GM19025 (cell line): ENCODE measurements around the gene ARL8A.
"Not testable (repeated sequence)": the region's sequence is repeated elsewhere in the genome, so short reads cannot be mapped to it uniquely, and the experiment has no call there.

Source experiments
- ATAC-seq: cut with Tn5 transposase; IDR thresholded peaks from one replicate; pipeline ENCODE4 v1.9.1; 2021; ENCODE audit warnings: mild to moderate bottlenecking, low read depth, moderate library complexity; ENCODE audit not compliant: unreplicated experiment

Gene ARL8A

DNA sequence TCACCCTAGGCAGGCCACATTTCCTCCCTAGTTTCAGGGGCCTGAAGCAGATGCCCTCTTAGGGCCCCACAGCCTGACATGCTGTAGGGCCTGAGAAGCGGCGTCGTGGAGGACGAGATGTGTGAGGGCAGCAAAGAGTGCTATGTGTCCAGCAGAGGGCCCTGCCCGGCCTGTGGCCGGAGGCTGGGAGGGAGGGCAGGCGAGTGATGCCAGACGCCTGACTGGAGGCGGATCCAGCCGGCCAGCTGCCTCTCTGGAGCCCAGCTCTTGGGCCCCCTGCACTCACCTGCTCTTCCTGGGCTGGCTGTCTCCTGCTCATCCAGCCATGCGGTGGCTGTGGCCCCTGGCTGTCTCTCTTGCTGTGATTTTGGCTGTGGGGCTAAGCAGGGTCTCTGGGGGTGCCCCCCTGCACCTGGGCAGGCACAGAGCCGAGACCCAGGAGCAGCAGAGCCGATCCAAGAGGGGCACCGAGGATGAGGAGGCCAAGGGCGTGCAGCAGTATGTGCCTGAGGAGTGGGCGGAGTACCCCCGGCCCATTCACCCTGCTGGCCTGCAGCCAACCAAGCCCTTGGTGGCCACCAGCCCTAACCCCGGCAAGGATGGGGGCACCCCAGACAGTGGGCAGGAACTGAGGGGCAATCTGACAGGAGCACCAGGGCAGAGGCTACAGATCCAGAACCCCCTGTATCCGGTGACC lies 21.8 kb downstream of the ARL8A start, which contains the start of gene GPR37L1:
GPR37L1 (plus strand) TSS at position 279 of the 697 bp plus-strand sequence; CDS start at position 326, 47 bp downstream.
- no peak for ATAC-seq

DNA sequence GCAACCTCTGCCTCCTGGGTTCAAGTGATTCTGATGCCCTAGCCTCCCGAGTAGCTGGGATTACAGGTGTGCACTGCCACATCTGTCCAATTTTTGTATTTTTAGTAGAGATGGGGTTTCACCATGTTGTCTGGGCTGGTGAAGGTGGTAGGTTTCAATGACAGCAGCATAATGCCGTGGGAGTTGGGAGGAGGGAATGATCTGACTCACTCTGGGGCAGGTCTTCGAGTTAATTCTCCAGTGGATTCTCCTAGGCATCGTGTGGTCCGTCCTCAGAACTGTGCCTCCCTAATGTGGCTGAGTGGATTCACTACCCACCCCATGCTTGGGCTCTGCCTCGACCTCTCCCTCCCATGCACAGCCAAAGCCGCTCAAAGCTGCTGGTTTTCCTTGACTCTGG lies 23.5 kb downstream of the ARL8A start:
- ATAC-seq, result no peak

DNA sequence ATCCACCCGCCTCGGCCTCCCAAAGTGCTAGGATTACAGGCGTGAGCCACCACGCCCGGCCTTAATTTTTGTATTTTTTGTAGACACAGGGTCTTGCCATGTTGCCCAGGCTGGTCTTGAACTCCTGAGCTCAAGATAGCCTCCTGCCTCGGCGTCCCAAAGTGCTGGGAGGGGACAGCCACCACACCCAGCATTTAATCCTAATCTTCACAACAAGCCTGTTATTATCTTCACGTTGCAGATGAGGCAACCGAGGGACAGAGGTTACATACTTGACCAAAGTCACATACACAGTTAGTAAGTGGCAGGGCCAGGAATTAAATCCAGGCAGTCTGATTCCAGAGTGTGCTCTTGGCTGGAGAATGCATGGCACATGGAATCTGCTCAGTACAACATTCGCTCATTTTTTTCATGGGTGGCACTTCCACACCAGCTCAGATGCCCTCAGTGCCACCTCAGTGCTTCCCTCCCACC lies 26.6 kb downstream of the ARL8A start:
- no peak for ATAC-seq

GRCh38 chr1:202116287-202116686 lies 28.2 kb downstream of the ARL8A start:
- no peak for ATAC-seq

DNA sequence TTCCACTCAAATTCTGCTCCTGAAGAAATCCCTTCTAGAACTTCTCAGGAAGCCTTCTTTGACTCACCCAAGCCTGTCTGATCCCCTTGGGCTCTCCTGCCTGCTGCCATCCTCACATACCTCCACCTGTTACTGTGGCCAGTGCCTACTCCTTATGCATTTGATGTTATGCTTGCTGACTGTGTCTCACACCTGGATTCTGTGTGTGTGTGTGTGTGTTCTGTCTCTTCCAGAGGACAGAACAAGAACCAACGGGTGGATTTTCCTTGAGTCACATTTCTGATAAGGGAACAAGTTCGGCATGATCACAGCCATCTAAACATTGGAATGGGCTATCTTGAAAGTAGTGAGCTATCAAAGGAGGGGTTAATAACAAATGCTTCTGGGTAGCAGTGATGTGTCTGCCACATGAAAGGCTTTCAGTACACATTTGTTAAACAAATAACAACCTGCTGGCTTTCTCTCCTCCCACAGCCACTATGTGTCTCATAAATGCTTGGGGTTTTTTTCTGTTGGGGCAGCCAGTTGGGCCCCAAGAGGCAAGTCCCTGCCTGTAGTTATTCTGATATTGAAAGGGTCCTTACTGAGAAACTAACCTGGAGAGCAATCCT lies 30.7 kb downstream of the ARL8A start:
- peak; percentile 60 for ATAC-seq

DNA sequence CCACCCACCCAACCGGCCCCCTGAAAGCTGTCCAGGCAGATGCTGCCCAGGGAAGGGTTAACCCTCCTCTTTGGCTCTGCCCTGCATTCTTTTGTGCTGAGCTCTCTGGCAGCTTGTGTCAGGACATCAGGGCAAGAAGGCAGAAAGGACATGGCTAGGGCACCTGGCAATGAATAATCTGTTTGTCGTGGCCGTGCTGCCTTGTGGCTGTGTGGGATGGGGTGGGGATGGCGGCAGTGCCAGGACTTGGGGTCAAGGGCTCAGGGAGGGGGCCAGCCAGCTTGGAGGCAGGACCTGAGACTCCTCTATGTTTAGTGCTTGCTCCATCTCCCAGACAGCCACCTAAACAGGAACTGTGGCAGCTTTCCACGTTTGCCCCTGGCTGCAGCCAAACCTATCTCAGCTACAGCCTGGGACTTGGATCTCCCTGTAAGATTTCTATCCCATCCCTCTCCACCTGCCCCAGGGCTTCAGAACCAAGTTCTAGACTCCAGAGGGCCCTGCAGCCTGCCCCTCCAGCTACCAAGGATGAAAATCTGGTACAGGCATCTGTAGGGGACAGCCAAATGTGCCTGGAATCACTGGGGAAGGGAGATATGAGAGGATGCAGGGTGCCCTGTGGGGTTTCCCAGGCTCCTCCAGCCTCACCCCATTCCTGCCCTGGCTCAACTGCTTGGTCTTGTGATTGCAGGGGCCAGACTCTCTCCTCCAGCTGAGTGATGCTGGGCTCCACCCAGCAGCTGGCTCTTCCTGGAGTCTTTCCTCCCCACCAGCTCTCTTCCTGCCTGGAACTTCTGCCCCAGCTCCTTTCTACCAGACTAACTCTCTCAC lies 31.5 kb downstream of the ARL8A start:
- no peak for ATAC-seq

DNA sequence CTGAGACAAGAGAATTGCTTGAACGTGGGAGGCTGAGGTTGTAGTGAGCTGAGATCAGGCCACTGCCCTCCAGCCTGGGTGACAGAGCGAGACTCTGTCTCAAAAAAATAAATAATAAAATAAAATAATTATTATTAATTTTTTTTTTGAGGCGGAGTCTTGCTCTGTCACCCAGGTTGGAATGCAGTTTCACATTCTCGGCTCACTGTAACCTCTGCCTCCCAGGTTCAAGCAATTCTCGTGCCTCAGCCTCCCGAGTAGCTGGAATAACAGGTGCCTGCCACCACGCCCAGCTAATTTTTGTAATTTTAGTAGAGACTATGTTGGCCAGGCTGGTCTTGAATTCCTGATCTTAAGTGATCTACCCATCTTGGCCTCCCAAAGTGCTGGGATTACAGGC lies 32.9 kb downstream of the ARL8A start:
- ATAC-seq, result not testable (repeated sequence)

- no peak for ATAC-seq
These were observed 33.6 kb downstream of the ARL8A start for GRCh38 chr1:202110977-202111376.

DNA sequence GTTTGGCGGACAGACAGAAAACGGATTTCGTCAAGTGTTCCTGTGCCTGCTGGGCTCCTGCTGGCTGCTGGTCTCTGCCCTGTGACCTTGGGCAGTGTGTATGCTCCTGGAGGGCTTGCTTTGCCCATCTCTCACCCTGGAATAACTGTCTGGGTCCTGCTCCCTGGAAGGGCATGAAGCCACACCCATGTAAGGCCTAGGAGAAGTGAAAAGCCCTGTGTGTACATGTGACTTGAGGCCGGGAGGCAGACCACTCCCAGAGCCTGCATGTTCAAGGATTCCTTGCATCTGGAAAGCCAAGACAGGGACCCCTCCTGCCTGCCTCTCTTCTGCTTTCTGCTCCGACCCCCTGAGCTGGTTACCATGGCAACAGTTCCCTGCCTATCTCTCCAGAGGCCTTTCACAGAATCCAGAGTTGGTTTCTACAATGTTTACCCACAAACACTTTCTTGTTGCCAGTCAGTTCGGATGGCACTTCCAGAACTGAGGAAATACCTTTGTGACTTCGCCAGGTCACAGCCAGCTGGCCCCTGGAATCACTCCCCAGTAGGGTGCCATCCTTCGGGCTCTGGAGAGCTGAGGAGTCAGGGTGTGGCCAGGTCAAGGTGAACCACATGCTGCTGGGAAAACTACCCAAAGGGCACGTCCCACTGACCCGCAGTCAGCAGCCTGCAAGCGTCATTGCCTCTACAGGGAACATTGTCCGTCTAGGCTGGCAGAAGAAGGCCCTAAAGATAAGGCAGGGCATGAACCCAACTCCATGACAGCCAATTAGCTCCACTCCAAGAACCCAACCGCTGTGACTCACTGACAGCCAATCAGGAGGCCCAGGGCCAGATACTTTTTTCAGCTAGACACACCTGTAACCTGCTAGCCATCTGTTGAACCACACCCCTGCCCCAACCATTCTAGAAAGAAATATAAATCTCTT lies 36.5 kb downstream of the ARL8A start:
- ATAC-seq, result no peak

DNA sequence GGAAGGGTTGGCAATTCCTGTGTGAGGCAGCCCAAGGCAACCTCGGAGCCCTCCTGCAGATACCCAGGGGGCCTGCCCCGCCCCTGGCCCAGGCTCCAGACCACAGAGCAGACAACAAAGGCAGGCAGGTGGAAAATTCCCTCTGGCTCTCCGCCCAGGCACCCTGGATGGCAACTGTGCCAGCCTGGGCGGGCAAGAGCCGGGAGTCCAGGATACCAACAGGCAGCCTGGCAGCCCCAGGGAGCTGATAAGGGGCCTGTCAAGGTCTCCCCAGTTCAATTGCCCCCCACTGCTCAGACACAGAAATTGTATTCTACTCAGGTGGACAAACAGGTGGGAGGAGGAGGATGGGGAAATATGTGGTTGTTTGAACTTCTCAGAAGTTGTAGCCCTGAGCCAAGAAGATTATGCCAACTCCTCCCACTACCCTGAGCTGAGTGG lies 37.2 kb downstream of the ARL8A start:
- no peak for ATAC-seq

DNA sequence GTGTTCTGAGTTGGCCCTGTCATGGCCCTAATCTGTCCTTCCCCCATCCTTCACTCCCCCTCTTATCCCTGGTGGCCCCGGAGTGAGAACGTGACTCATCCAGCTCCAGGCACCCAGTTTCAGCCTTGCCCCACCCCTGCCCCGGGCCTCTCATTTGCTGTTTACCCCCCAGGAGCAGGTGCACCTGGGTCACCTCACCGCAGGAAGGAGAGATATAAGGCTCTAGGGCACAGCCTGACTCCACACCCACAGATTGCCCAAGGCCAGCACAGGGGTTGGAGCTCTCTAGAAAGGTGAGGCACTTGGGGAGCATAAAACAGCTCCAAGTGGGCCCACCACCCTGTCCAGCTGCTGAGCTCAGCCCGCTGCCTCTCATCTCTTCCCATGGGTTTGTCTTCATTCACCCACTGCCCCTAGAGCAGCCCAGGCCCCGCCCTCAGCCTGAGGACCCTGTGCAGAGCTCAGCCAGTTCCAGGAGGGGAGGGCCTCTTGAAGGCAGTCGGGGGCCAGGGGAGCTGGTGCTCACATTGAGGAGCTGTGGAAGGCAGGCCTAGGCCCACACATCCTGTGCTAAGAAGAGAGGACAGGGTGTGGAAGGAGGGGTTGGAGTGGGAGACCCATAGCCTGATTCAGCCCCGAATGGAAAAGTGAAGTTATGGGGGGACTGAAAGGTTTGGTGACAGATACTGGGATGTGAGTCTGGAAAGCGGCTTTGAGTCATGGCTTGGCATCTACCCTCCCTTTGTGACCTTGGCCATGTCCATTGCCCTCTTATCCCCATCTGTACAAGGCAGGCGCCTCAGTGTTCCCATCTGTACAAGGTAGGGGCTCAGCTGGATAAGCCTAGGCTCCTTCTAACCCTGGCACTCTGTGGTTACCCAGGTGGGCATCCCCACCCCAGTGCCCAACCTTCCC lies 37.9 kb downstream of the ARL8A start:
- ATAC-seq, result no peak

DNA sequence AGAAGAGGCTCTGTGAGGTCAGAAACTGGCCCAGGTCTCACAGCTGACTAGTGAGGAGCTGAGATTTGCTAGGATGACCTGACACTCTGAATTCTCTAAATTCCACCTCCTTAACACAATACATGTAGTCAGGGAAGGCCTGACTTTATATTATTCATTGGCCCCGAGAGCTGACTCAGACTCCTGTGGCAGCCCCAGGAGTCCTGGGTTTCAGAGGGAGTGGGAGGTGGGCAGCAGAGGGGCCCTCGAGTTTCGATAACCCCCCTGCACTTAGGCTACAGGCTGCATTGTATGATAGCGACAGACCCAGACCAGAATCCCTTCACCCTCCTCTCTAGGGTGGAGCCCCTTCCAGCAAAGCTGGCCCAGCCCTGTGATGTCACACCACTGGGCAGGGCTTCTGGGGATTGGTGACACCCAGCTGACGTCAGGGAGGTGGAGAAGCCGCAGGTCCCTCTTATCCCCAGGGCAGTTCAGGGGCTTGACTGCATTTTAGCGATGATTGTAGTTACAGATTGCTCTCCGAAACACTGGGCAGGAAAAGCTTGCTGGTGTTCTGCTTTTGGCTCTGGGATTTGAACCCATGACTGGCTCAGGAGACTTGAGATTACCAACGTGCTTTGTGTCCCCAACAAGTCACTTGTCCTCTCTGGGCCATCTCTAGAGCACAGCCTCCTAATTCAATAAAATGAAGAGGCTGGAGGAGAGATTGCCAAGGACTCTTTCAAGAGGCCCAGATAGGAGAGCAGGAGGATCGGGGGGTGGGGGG lies 38.8 kb downstream of the ARL8A start:
- no peak for ATAC-seq

GRCh38 chr1:202104073-202104472 lies 40.5 kb downstream of the ARL8A start:
- no peak for ATAC-seq

GRCh38 chr1:202101184-202101583 lies 43.4 kb downstream of the ARL8A start:
- no peak for ATAC-seq

GRCh38 chr1:202093858-202094257 lies 50.7 kb downstream of the ARL8A start:
- no peak for ATAC-seq

DNA sequence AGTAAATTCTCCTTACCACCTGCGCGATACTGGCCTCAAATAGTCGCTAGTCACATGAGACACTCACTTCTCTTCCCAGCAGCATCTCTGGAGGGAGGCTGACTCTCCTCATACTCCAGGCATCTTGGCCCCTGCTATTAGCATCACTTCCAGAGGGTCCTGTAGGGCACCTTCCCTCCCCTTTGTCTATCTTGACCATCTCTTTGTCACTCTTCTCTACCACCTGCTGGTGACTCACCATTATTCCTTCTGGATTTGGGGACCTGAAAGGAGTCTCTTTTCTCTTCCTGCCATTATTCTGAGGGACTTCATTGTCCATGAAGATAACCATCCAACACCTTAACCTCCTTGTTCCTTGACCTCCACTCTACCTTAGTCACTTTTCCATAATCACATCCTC lies 53.5 kb downstream of the ARL8A start:
- ATAC-seq, result no peak

DNA sequence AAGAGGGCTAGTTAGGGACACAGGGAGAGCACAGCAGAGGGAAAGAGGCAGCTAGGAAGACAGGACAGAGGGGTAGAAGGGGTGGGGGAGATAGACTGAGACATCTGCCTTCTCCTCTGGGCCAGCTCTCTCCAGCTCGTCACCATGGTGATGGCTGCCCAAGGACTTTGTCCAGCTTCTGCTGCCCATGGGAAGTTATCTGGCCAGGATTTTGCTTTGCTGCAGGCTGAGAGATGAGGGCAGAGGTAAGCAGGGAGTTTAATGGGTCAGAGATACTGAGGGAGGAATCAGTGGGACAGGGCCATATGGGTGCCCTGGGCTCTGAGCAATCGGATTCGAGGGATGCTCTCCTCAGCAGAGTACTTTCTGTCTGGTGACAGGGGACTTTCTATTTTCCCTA lies 56.3 kb downstream of the ARL8A start:
- no peak for ATAC-seq

- ATAC-seq, result no peak
These were observed 57.8 kb downstream of the ARL8A start for GRCh38 chr1:202086579-202087350.
